HG03558 (cell line): ENCODE measurements around the gene DNAL1.
"Not testable (repeated sequence)": the region's sequence is repeated elsewhere in the genome, so short reads cannot be mapped to it uniquely, and the experiment has no call there.

Source experiments
- ATAC-seq: cut with Tn5 transposase; IDR thresholded peaks from one replicate; pipeline ENCODE4 v1.9.1; 2021; ENCODE audit warnings: moderate number of reproducible peaks; ENCODE audit not compliant: unreplicated experiment; ENCODE audit errors: extremely low read depth

The DNAL1 gene

GRCh38 chr14:73696466-73697400 lies 51.9 kb downstream of the DNAL1 start:
- ATAC-seq, result peak; percentile 62

DNA sequence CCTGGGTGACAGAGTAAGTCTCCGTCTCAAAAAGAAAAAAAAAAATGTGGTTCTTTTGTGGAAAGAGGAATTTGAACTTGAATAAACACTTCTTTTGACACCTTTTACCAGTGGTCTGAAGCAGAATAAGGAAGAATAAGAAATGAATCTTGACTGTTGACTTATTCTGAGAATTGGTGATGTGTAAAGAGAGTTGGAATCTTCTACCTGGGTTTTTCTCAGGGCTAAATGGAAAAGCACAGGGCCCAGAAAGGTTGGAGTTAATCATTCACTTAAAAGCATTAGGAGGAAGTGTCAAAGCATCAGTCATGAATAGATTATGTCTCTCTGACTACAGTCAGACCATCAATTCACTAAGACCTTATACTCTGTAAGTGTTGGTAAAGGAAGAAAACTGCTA lies 55.5 kb downstream of the DNAL1 start:
- no peak for ATAC-seq

DNA sequence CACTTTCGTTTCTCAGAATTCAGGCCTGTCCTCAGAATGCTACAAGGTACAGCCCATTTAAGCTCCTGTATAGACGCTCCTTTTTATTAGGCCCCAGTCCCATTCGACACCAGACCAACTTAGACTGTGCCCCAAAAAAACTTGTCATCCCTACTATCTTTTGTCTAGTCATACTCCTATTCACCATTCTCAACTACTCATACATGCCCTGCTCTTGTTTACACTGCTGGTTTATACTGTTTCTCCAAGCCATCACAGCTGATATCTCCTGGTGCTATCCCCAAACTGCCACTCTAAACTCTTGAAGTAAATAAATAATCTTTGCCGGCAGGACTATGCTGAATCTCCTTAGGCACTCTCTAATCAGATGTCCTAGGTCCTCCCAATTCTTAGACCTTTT lies 63.3 kb downstream of the DNAL1 start:
- not testable (repeated sequence) for ATAC-seq

- no peak for ATAC-seq
Measured at GRCh38 chr14:73709904-73710469, 65.2 kb downstream of the DNAL1 start.

DNA sequence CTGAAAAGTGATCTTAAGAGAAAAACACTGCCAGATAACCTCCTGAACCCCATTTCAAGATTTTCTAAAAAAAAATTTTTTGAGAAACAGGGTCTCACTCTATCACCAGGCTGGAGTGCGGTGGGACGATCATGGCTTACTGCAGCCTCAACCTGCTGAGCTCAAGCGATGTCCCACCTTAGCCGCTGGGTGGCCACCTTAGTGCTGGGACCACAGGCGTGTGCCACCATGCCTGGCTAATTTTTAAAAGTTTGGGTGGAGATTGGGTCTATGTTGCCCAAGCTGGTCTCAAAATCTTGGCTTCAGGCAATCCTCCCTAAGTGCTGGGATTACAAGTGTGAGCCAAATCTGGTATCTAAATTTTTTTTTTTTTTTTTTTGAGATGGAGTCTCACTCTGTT lies 66.0 kb downstream of the DNAL1 start:
- no peak for ATAC-seq

DNA sequence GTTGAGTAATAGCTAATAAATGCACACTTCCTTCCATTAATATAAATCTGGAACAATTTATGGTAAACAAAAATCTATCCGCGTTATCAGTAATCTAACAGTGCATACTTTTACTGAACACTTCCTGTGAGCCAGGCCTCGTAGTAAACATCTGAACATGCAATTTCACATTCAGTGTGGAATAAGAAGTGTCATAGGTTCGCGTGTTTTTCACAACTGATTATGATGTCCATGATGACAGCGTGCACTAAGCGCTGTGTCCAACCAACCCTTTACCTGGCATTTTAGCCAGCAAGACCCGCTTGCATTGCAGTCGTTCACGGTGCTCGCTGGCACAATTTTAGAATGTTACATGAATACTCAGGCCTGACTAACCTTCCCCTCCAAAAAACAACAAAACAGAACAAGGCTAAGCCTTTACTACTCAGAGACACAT lies 67.3 kb downstream of the DNAL1 start:
- no peak for ATAC-seq

DNA sequence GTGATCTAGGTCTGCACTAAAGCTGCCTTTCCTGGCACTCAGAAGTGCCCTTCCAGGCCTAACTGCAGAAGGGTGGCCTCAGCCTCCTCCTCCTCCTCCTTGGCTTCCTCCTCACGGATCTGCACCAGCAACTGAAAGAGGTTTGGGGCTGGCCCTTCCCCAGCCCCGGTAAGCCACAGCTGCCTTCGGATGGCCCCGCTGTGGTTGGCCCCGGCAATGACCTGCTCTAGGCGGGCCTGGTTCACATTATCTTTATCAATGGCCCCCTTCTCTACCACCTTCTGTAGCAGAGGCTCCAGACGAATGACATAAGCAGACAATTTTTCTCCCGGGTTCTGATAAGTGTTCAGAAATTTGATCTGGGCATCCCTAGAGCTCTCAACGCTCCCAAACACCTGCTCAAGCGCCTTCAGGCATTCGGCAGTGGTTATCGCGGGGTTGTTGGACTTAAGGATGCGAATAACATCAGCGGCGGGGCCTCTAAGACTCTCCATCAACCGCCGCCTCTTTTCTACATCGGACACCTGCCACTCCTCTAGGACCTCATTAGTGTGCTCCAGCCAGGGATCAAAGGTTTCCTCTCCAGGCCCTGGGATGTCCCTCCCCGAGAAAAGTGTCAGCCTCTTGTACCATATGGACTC lies 67.9 kb downstream of the DNAL1 start:
- ATAC-seq, result no peak

DNA sequence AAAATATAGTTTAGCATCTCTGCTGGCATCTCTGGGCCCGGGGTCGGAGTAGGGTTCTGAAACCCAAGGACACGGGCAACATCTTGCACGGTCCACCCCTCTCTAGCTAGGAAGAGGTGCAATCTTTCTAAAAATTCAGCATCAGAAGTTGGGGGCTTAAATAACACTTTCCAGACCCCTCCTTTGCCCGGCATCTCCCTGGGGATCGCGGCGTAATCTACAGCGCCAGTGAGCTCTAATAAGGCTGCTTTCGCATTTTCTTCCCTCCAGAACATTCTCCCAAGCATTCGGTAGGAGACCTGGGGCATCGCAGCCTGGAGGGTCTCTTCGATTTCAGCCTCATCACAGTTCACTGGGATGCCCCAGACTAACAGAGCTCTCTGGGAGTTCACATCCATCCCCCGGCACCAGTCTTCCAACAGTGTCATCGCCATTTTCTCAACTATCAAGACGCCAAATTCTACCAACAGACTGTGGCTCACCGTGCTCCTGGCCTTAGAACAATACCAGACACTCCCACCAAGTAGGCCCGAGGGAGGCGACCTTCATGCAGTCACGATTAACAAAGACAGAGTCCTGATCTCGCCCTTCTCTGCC lies 68.5 kb downstream of the DNAL1 start:
- no peak for ATAC-seq

DNA sequence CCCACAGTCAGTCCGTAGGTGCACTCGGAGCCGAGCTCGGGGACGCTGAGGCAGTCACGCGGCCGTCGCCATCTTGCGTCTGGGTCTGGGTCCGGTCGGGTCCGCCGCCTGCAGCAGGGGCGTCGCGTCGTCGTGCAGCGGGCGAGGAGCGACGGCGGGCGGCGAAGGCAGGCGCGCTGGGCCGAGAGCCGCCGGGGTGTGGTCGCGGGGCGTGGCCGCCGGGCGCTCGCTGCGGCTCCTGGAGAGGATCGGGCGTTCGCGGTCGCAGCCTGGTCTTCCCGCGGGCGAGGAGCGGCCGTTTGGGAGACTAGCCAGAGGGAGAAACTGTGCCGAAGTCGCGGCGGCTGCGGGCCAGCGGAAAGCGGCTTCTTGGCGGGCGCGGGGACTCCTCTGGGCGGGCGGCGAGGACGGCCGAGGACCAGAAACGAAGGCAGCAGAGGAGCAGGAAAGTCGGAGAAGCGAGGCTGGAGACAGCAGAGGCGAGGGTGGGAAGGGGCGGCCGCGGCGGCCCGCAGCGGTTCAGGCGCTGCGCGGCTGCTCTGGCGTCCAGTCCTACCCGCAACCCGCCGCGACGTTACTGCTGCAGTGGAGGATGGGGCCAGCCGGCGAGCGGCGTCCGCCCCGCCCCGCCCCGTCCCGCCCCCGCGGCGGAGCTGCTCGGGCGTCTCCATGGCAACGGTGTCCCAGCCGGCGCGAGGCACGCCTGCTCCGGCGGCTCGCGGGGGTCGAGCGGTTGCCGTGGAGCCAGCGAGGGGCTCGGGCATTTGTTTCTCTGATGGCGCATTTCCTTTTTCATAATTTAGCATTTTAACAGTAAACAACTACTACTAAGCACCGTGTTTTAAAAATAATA lies 69.2 kb downstream of the DNAL1 start, which contains the start of gene PNMA1:
Gene PNMA1, minus strand, starts transcription at position 582 of the 853 bp plus-strand sequence. CDS start 745 bp downstream, outside the sequence.
- no peak for ATAC-seq

GRCh38 chr14:73714656-73715081 lies 69.9 kb downstream of the DNAL1 start:
- ATAC-seq, result no peak

DNA sequence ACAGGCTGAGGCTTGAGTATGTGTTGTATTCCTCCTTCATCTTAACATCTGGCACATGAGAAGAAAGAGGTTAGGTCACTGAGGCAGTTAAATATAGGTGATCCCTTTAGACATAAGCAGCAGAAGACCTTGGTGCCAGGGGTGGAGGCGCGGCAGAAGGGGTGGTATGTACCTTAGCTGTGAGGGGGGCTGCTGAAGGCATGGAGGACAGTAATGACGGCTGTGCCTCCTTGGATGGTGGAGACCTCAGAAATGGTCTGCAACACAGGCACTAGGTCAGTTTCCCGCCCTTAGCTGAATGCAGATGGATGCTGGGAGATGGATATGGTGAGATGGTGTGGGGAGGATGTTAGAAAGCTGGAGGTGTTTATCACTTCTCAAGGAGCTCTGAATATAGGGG lies 70.9 kb downstream of the DNAL1 start:
- no peak for ATAC-seq

DNA sequence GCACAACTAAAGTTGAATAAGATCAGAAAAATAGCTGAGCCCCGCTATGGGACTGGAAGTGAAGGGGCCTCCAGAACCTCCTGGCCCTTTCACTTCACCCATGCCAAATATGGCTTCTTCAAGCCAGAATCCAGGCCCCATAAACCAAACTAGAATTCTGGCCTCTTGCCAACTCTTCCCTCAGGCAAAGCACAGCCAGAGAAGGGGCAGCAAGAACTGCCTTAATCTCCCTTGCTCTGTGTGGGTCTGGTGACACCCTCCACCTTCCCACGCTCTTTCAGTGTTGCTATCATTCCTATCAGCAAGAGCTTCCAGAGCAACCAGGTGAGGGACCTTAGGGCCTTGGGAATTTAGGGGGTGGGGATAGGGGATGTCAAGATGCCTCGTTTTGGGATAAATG lies 72.5 kb downstream of the DNAL1 start:
- ATAC-seq, result no peak

GRCh38 chr14:73717711-73718417 lies 73.1 kb downstream of the DNAL1 start:
- no peak for ATAC-seq

GRCh38 chr14:73718418-73719251 lies 73.8 kb downstream of the DNAL1 start:
- ATAC-seq, result no peak

- no peak for ATAC-seq
Measured at GRCh38 chr14:73719361-73719760, 74.6 kb downstream of the DNAL1 start.

DNA sequence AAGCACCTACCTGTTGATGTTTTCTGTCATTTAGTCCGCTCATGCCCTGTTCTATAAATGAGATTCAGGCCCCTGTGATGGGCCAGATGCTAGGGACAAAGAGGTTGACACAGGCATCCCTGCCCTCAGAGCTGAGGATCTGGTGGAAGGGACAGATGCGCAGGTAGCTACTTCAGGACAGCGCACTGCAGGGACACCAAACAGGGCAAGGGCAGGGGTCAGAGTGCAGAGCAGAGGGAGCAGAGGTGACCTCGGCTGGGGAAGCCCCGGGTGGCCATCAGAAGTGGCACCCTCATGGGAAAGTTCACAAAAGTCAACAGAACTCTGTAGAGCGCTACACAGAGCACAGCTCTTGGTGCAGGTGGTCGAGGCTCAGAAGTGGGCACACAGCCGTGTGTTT lies 75.0 kb downstream of the DNAL1 start:
- ATAC-seq, result no peak

DNA sequence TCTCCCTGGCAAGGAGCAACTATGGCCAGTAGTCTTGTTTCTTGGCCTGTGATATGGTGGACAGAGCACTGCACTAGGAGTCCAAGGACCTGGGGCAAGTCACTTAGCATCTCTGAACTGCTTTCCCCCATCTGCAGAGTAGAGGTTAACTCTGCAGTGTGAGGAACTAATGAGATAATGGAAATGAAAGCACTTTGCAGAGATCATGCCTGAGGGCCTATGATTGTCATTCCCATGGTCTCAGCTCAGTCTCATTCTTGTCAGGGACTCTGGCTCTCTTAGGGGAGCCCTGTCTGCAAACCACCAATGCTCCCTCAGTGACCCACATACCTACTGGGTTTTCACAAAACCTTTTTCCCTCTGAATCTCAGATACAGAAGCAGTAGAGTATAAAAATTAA lies 75.8 kb downstream of the DNAL1 start:
- ATAC-seq, result no peak

DNA sequence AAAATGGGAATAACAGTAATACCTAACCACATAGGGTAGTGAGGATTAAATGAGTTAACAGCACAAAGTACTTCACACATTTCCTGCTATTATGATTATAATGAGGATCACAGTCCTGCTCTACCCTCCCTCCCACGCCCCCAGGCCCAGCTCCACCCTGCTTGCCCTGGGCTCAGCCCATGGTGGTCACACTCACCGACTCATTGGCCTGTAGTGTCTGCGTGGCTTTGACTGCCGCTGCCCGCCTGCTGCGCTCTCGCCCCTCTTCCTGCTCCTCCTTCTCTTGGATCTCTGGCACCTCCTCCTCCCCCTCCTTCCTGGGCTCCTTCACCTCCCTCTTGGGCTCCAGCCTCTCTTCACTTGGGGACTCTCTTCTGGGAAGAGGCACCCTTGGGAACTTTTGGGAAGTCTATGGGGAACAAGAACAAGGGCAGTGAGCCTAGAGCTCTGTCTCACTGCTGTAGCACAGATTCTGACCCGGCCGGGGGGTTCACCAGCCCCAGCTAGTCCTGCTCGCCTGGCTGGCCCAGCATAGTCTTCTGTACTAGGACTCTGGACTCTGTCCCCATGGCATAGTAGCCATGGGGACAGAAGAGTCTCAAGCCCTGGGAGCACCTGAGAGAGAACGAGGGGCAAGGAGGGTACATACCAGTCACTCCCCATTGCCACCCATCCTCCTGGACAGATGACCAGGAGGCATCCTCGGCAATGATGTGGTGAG lies 76.5 kb downstream of the DNAL1 start:
- ATAC-seq, result no peak
